Activated CD8-positive, alpha-beta memory T cell treated with anti-CD3 and anti-CD28 coated beads for 1 hour (primary cell): ENCODE data around the gene AS3MT.
"Not testable (repeated sequence)": the region's sequence is repeated elsewhere in the genome, so short reads cannot be mapped to it uniquely, and the experiment has no call there.

ENCODE experiments used
- DNase-seq, 2 donors: peaks; one replicate each; pipeline ENCODE4 v3.0.0-alpha.2; 2020; ENCODE audit warnings: low read depth in 1 of 2; ENCODE audit errors: extremely low read depth in 1 of 2

Gene AS3MT

GRCh38 chr10:102919246-102919959 is 50.1 kb downstream of the AS3MT start:
- no peak for DNase-seq

- DNase-seq, result no peak
Observed at GRCh38 chr10:102919992-102920739, 50.9 kb downstream of the AS3MT start.

- DNase-seq, result no peak
Observed at GRCh38 chr10:102923601-102924000, 54.3 kb downstream of the AS3MT start.

GRCh38 chr10:102926842-102927241 is 57.6 kb downstream of the AS3MT start:
- DNase-seq, result no peak

- no peak for DNase-seq
Observed at GRCh38 chr10:102927311-102928010, 58.2 kb downstream of the AS3MT start.

GRCh38 chr10:102928442-102928841 is 59.2 kb downstream of the AS3MT start:
- DNase-seq, result not testable (repeated sequence)

- DNase-seq, result no peak
Observed at GRCh38 chr10:102930720-102931119, 61.5 kb downstream of the AS3MT start.

- no peak for DNase-seq
Observed at GRCh38 chr10:102931643-102932042, 62.4 kb downstream of the AS3MT start.

GRCh38 chr10:102935505-102935904 is 66.2 kb downstream of the AS3MT start:
- no peak for DNase-seq

- no peak for DNase-seq
Observed at GRCh38 chr10:102935939-102936605, 66.8 kb downstream of the AS3MT start.

- DNase-seq, result no peak
Observed at GRCh38 chr10:102941401-102941800, 72.1 kb downstream of the AS3MT start.

- no peak for DNase-seq
Observed at GRCh38 chr10:102945449-102945848, 76.2 kb downstream of the AS3MT start.

GRCh38 chr10:102945962-102946361 is 76.7 kb downstream of the AS3MT start:
- DNase-seq, result no peak

GRCh38 chr10:102946992-102947391 is 77.7 kb downstream of the AS3MT start:
- no peak for DNase-seq

GRCh38 chr10:102948176-102948575 is 78.9 kb downstream of the AS3MT start:
- DNase-seq, result no peak

GRCh38 chr10:102948786-102949185 is 79.5 kb downstream of the AS3MT start:
- DNase-seq, result no peak

GRCh38 chr10:102949916-102950315 is 80.6 kb downstream of the AS3MT start:
- no peak for DNase-seq

- no peak for DNase-seq
Observed at GRCh38 chr10:102951316-102951715, 82.0 kb downstream of the AS3MT start.
